Heart left ventricle (tissue), 16 donors: Measurements from ENCODE around the gene BRF1. TPM values are rescaled to one million over a fixed set of nuclear protein-coding genes. Genes with fewer than 3 reads are reported as not detected.

Experiments used
- ATAC-seq, 4 donors: fragments of 200-7000 bp; cut with Tn5 transposase; one replicate each; pipeline ENCODE4 v1.9.1; 2020 to 2022; ENCODE audit warnings: moderate library complexity in 4 of 4, mild to moderate bottlenecking in 3 of 4, moderate number of reproducible peaks in 1 of 4
- DNase-seq, 5 donors: peaks; one replicate each; pipeline ENCODE4 v3.0.0-alpha.2; 2020
- H3K27ac ChIP-seq, 12 donors: fragments of 200-600 bp; sonication (generic) in 4 of 12; one replicate each; pipeline versions ENCODE4 v1.5.0 to v1.8.0; 2016 to 2022; ENCODE audit warnings: mild to moderate bottlenecking in 2 of 12
- H3K27me3 ChIP-seq, 9 donors: fragments of 200-600 bp; sonication (generic) in 2 of 9; one replicate each; pipeline versions ENCODE4 v1.5.1 to v1.8.0; 2016 to 2022; ENCODE audit warnings: mild to moderate bottlenecking in 3 of 9
- H3K36me3 ChIP-seq, 9 donors: fragments of 200-600 bp; sonication (generic) in 2 of 9; one replicate each; pipeline versions ENCODE4 v1.5.0 to v1.8.0; 2018 to 2022; ENCODE audit warnings: mild to moderate bottlenecking in 2 of 9
- H3K4me1 ChIP-seq, 12 donors: fragments of 200-600 bp; sonication (generic) in 4 of 12; one replicate each; pipeline versions ENCODE4 v1.5.0 to v1.8.0; 2016 to 2022; ENCODE audit warnings: mild to moderate bottlenecking in 3 of 12
- H3K4me3 ChIP-seq, 12 donors: fragments of 200-600 bp; sonication (generic) in 4 of 12; one replicate each; pipeline versions ENCODE4 v1.5.0 to v1.8.0; 2017 to 2022; ENCODE audit warnings: mild to moderate bottlenecking in 9 of 12, moderate library complexity in 4 of 12
- H3K9me3 ChIP-seq, 12 donors: fragments of 200-600 bp; sonication (generic) in 4 of 12; one replicate each; pipeline versions ENCODE4 v1.5.0 to v1.8.0; 2016 to 2022; ENCODE audit warnings: mild to moderate bottlenecking in 1 of 12
- CTCF ChIP-seq, 12 donors: fragments of 200-600 bp; sonication (generic) in 4 of 12; IDR thresholded peaks; one replicate each; pipeline versions ENCODE4 v1.5.0 to v1.8.0; 2018 to 2022; ENCODE audit warnings: antibody characterized with exemption in 12 of 12, mild to moderate bottlenecking in 5 of 12
- POLR2A ChIP-seq, 2 donors: fragments of 450-650 bp; IDR thresholded peaks; one replicate each; pipeline ENCODE4 v1.6.1; 2017; ENCODE audit warnings: antibody characterized with exemption in 2 of 2, mild to moderate bottlenecking in 2 of 2, moderate library complexity in 2 of 2
- WGBS, 4 donors: extraction: QIAGEN DNeasy Blood & Tissue Kit in 2 of 4; methylation state at CpG; one replicate each; pipeline versions ENCODE4 v1.1.5 to v1.1.7; 2013 to 2018; 5-methylcytosine and 5-hydroxymethylcytosine counted together
- intact Hi-C, 10 donors: fragments of 100-400 bp; cut with DNase I; formaldehyde crosslinking; loops; one replicate each; pipeline versions ENCODE4 v1.11.1 to v1.14.2; 2022
- polyA plus RNA-seq, 2 donors: library from polyadenylated mRNA; stranded (reverse); fragments of 200-250 nt; gene quantifications; one replicate each; pipeline ENCODE4 v1.2.3, GENCODE V29; 2013
- total RNA-seq, 9 donors: library from RNA; depleted of rRNA in 2 of 9; stranded (reverse); fragments of >200 nt in 2 of 9; fragmentation: NEBNext Ultra II Directional in 3 of 9; extraction: Animal tissue kit (Norgen Biotek cat#: 25700) in 3 of 9; gene quantifications; one replicate each; pipeline versions ENCODE4 v1.1.0 to v1.2.4, GENCODE V29; 2016 to 2023
- donor health status: ischemic (EF 13 %, LVEDD 7.1; RV severe dilation, severe dysfunction).
- donor health status: healthy with polysubstance abuse.
- donor health status: DM: no; HTN: yes; CAD: no.
- donor health status: DM: no; HTN: no; CAD: no.
- donor health status: ischemic (EF 25% LVEDD 6.9; RV normal size, moderate dysfunction).
- donor health status: ischemic (EF 25% LVEDD 5.7; RV mildly dilated, moderate dysfunction).
- donor health status: healthy.
- donor health status: DM: yes; HTN: yes; CAD: no.
- donor health status: ischemic (EF 35%, LVEDD 5.7; RV mildly dilated, moderate dysfunction).
- donor health status: nonischemic (EF 11% LVEDD 7.7; RV severe dilation, severe dysfunction).
- donor health status: DM: yes; HTN: yes; CAD: no.
- donor health status: PGD.
- donor health status: ischemic (EF 29% LVEDD 5.4; RV normal size, mild dysfunction).
- donor health status: nonischemic (EF 23%, LVEDD 6.1; RV moderate dilation, normal function).

The BRF1 gene
- total and polyA plus RNA-seq, 11 donors = 13.3 to 25.3 (median 18.7) TPM

GRCh38 chr14:105221598-105222178 is 79.1 kb downstream of the BRF1 start:
- Histone ChIP-seq H3K9me3 (no peaks in the 10 kb centered on the region), H3K27ac (peak overlapping the region in 6 of 12 donors; percentile 41 to 76 (median 69)), H3K27me3 (no peaks in the 10 kb centered on the region), H3K4me1 (peaks cover 0 to 23% (median 3%) of the 10 kb centered on the region in 12 donors), H3K36me3 (peaks cover 0 to 98% (median 73%) of the 10 kb centered on the region in 9 donors), H3K4me3 (no peak overlapping the region)
- WGBS, 4 donors = 96 to 97% (median 96%) methylated on average over 14 to 27 of the region's 27 CpGs
- TF ChIP-seq CTCF (IDR thresholded peaks at IDR 0.05) (no peak), POLR2A (IDR thresholded peaks at IDR 0.05) (no peak)
- ATAC-seq (no peak), DNase-seq (peak in 2 of 5 donors; percentile 20 to 56)
- intact Hi-C loops = no loop called here

GRCh38 chr14:105220699-105221597 is 79.9 kb downstream of the BRF1 start:
- no peak for TF ChIP-seq CTCF (IDR thresholded peaks at IDR 0.05)
- intact Hi-C loops = no loop called here
- H3K27me3 ChIP-seq = no peaks in the 10 kb centered on the region
- H3K4me3 ChIP-seq = no peak overlapping the region
- peak; percentile 66 to 82 (median 75) for DNase-seq
- peaks cover 0 to 23% (median 3%) of the 10 kb centered on the region in 12 donors for H3K4me1 ChIP-seq
- peak; percentile 82 to 93 (median 87) for ATAC-seq
- no peaks in the 10 kb centered on the region for H3K9me3 ChIP-seq
- peak overlapping the region in 11 of 12 donors; percentile 6 to 76 (median 68) for H3K27ac ChIP-seq
- 70 to 78% (median 71%) methylated on average over 14 to 29 of the region's 29 CpGs for WGBS, 4 donors
- H3K36me3 ChIP-seq = peaks cover 0 to 98% (median 66%) of the 10 kb centered on the region in 9 donors

- Histone ChIP-seq H3K4me1 (peaks cover 0 to 23% (median 3%) of the 10 kb centered on the region in 12 donors), H3K36me3 (peaks cover 0 to 86% (median 54%) of the 10 kb centered on the region in 9 donors), H3K27me3 (no peaks in the 10 kb centered on the region), H3K9me3 (no peaks in the 10 kb centered on the region), H3K4me3 (no peak overlapping the region), H3K27ac (peak overlapping the region in 2 of 12 donors; percentile 70 to 76)
- ATAC-seq (no peak), DNase-seq (no peak)
- intact Hi-C loops = no loop called here
- no peak for TF ChIP-seq CTCF (IDR thresholded peaks at IDR 0.05)
- TF ChIP-seq POLR2A (IDR thresholded peaks at IDR 0.05) = no peak
- 85 to 98% (median 94%) methylated on average over 9 to 17 of the region's 17 CpGs for WGBS, 4 donors
These were observed 81.0 kb downstream of the BRF1 start for GRCh38 chr14:105219753-105220152.

GRCh38 chr14:105219043-105219612 is 81.7 kb downstream of the BRF1 start:
- H3K36me3 ChIP-seq = peaks cover 0 to 80% (median 48%) of the 10 kb centered on the region in 9 donors
- ATAC-seq (no peak), DNase-seq (peak in 1 of 5 donors; percentile 20)
- H3K27me3 ChIP-seq = no peaks in the 10 kb centered on the region
- H3K4me3 ChIP-seq = no peak overlapping the region
- no peak overlapping the region for H3K27ac ChIP-seq
- TF ChIP-seq POLR2A (IDR thresholded peaks at IDR 0.05) = no peak
- TF ChIP-seq CTCF (IDR thresholded peaks at IDR 0.05) = no peak
- H3K9me3 ChIP-seq = no peaks in the 10 kb centered on the region
- H3K4me1 ChIP-seq = peaks cover 0 to 23% (median 3%) of the 10 kb centered on the region in 12 donors
- WGBS, 4 donors = 93 to 95% (median 94%) methylated on average over 13 to 29 of the region's 29 CpGs
- intact Hi-C loops = no loop called here
